Gastroesophageal sphincter (tissue), 3 donors: Measurements from ENCODE around the gene DAPK1.

Source experiments
- CTCF ChIP-seq, 4 experiments: fragments of 200-600 bp in 2 of 4; fragments of 450-650 bp in 2 of 4; sonication (generic) in 1 of 4; IDR thresholded peaks; one replicate each; pipeline ENCODE4 v1.5.1; 2017 to 2019; ENCODE audit warnings: antibody characterized with exemption in 4 of 4, mild to moderate bottlenecking in 2 of 4, moderate library complexity in 2 of 4
- EP300 ChIP-seq: sonication (generic); formaldehyde crosslinking; IDR thresholded peaks from one replicate; pipeline ENCODE4 v1.6.1; 2017; ENCODE audit warnings: antibody characterized with exemption, mild to moderate bottlenecking
- POLR2A ChIP-seq, 2 donors: fragments of 450-650 bp; IDR thresholded peaks; one replicate each; pipeline ENCODE4 v1.6.1; 2017; ENCODE audit warnings: antibody characterized with exemption in 2 of 2, mild to moderate bottlenecking in 2 of 2, moderate library complexity in 1 of 2

GRCh38 chr9:87718231-87718630 lies 220.6 kb downstream of the DAPK1 start:
- TF ChIP-seq EP300 (no peak), CTCF (IDR thresholded peaks at IDR 0.05) (no peak), POLR2A (IDR thresholded peaks at IDR 0.05) (no peak)
